GM12873 (cell line): ENCODE measurements around the gene RGS7.

ENCODE experiments used
- CTCF ChIP-seq: IDR thresholded peaks from 2 replicates; pipeline ENCODE4 v1.5.1; 2012; ENCODE audit warnings: low read depth, mild to moderate bottlenecking, moderate library complexity, low read length, control low read depth; ENCODE audit not compliant: insufficient read depth; ENCODE audit errors: missing control alignments

Gene RGS7

GRCh38 chr1:240758296-240758695, 598.7 kb downstream of the RGS7 start:
- TF ChIP-seq CTCF, result no peak

- no peak for TF ChIP-seq CTCF
Measured at GRCh38 chr1:240747907-240748306, 609.1 kb downstream of the RGS7 start.

- TF ChIP-seq CTCF, result no peak
Measured at GRCh38 chr1:240743705-240744104, 613.3 kb downstream of the RGS7 start.

- TF ChIP-seq CTCF, result no peak
Measured at GRCh38 chr1:240739754-240740153, 617.3 kb downstream of the RGS7 start.

GRCh38 chr1:240739139-240739538, 617.9 kb downstream of the RGS7 start:
- TF ChIP-seq CTCF, result no peak

GRCh38 chr1:240737766-240738265, 619.2 kb downstream of the RGS7 start:
- TF ChIP-seq CTCF, result no peak

GRCh38 chr1:240737298-240737697, 619.7 kb downstream of the RGS7 start:
- no peak for TF ChIP-seq CTCF
